HEK293 (cell line): ENCODE results near the gene TTF1.

Experiments used
- CTCF ChIA-PET: fragments of 350-600 bp; formaldehyde crosslinking; extraction: SDS; loops from one replicate; lab custom pipeline; 2021; ENCODE audit warnings: antibody characterized with exemption; lab: Yijun Ruan, JAX
- POLR2A ChIA-PET: fragments of 300-600 bp; formaldehyde crosslinking; extraction: SDS; loops from one replicate; lab custom pipeline; 2020; ENCODE audit warnings: antibody characterized with exemption, inconsistent platforms; lab: Yijun Ruan, JAX
- H3K27ac ChIP-seq: fragments of 200-500 bp; sonication (Bioruptor generic); 2 replicates; pipeline ENCODE4 v1.5.1; 2014; ENCODE audit warnings: low read depth, low read length, control low read depth, inconsistent platforms; ENCODE audit errors: extremely low read depth
- H3K36me3 ChIP-seq, 2 experiments: fragments of 200-500 bp in 1 of 2; sonication (Bioruptor generic) in 1 of 2; 1 replicate in 1 of 2; 2 replicates in 1 of 2; pipeline ENCODE4 v1.5.1; 2014 to 2017; ENCODE audit warnings: inconsistent platforms in 2 of 2, low read length in 2 of 2; ENCODE audit not compliant: control insufficient read depth in 2 of 2, insufficient read depth in 1 of 2
- H3K4me1 ChIP-seq: fragments of 200-500 bp; sonication (Bioruptor generic); 2 replicates; pipeline ENCODE4 v1.5.1; 2014; ENCODE audit warnings: mild to moderate bottlenecking, low read length, inconsistent platforms; ENCODE audit not compliant: control insufficient read depth, insufficient read depth
- H3K4me3 ChIP-seq: 2 replicates; pipeline ENCODE4 v1.5.1; 2011; ENCODE audit warnings: low read depth, mild to moderate bottlenecking, control low read depth, low read length, moderate library complexity
- H3K9me3 ChIP-seq: fragments of 200-500 bp; sonication (Bioruptor generic); 2 replicates; pipeline ENCODE4 v1.5.1; 2014; ENCODE audit warnings: low read depth, low read length, inconsistent platforms; ENCODE audit not compliant: control insufficient read depth, insufficient read depth
- BCL11A ChIP-seq: fragments of 450-650 bp; formaldehyde crosslinking; IDR thresholded peaks from 2 replicates; pipeline ENCODE4 v1.5.1; 2016; ENCODE audit warnings: low read depth, missing biosample characterization, missing genetic modification characterization
- CTCF ChIP-seq: fragments of 450-650 bp; formaldehyde crosslinking; IDR thresholded peaks from 2 replicates; pipeline ENCODE4 v1.5.1; 2016; ENCODE audit warnings: missing biosample characterization, missing genetic modification characterization
- FEZF1 ChIP-seq: fragments of 450-650 bp; formaldehyde crosslinking; IDR thresholded peaks from 2 replicates; pipeline ENCODE4 v1.5.1; 2016; ENCODE audit warnings: missing biosample characterization, missing genetic modification characterization
- PRDM4 ChIP-seq: fragments of 450-650 bp; formaldehyde crosslinking; IDR thresholded peaks from 2 replicates; pipeline ENCODE4 v1.5.1; 2017; ENCODE audit warnings: missing biosample characterization, missing genetic modification characterization
- YY1 ChIP-seq: fragments of 450-650 bp; formaldehyde crosslinking; IDR thresholded peaks from 2 replicates; pipeline ENCODE4 v1.5.1; 2018; ENCODE audit warnings: missing biosample characterization, missing genetic modification characterization
- ZBTB10 ChIP-seq: fragments of 450-650 bp; formaldehyde crosslinking; IDR thresholded peaks from 2 replicates; pipeline ENCODE4 v1.5.1; 2016; ENCODE audit warnings: missing biosample characterization, missing genetic modification characterization
- ZBTB20 ChIP-seq: fragments of 450-650 bp; formaldehyde crosslinking; IDR thresholded peaks from 2 replicates; pipeline ENCODE4 v1.5.1; 2016; ENCODE audit warnings: missing biosample characterization, missing genetic modification characterization
- ZBTB21 ChIP-seq: fragments of 450-650 bp; formaldehyde crosslinking; IDR thresholded peaks from 2 replicates; pipeline ENCODE4 v1.5.1; 2017; ENCODE audit warnings: missing biosample characterization, missing genetic modification characterization
- ZBTB7A ChIP-seq: fragments of 450-650 bp; formaldehyde crosslinking; IDR thresholded peaks from 2 replicates; pipeline ENCODE4 v1.5.1; 2016; ENCODE audit warnings: low read depth, missing biosample characterization, missing genetic modification characterization
- ZNF16 ChIP-seq: fragments of 450-650 bp; formaldehyde crosslinking; IDR thresholded peaks from 2 replicates; pipeline ENCODE4 v1.5.1; 2016; ENCODE audit warnings: low read depth, missing biosample characterization, missing genetic modification characterization
- ZNF239 ChIP-seq: fragments of 450-650 bp; formaldehyde crosslinking; IDR thresholded peaks from 2 replicates; pipeline ENCODE4 v1.5.1; 2016; ENCODE audit warnings: missing biosample characterization, missing genetic modification characterization
- ZNF366 ChIP-seq: fragments of 450-650 bp; formaldehyde crosslinking; conservative IDR thresholded peaks from 2 replicates; pipeline ENCODE4 v1.5.1; 2016; ENCODE audit warnings: missing biosample characterization, missing genetic modification characterization
- ZNF423 ChIP-seq: fragments of 450-650 bp; formaldehyde crosslinking; IDR thresholded peaks from 2 replicates; pipeline ENCODE4 v1.5.1; 2016; ENCODE audit warnings: missing biosample characterization, missing genetic modification characterization
- ZNF501 ChIP-seq: fragments of 450-650 bp; formaldehyde crosslinking; IDR thresholded peaks from 2 replicates; pipeline ENCODE4 v1.5.1; 2016; ENCODE audit warnings: missing biosample characterization, missing genetic modification characterization
- ZNF544 ChIP-seq: fragments of 450-650 bp; formaldehyde crosslinking; IDR thresholded peaks from 2 replicates; pipeline ENCODE4 v1.5.0; 2017; ENCODE audit warnings: missing biosample characterization, missing genetic modification characterization
- TF ChIP-seq, protein P1 (sequence below): fragments of 450-650 bp; formaldehyde crosslinking; IDR thresholded peaks from 2 replicates; pipeline ENCODE4 v1.5.1; 2017; ENCODE audit warnings: missing biosample characterization, missing genetic modification characterization
- TF ChIP-seq, protein P2 (sequence below): sonication (generic); formaldehyde crosslinking; IDR thresholded peaks from 2 replicates; pipeline ENCODE4 v1.8.1; 2022; ENCODE audit warnings: mild to moderate bottlenecking, moderate library complexity, missing genetic modification reagents

The TTF1 gene

DNA sequence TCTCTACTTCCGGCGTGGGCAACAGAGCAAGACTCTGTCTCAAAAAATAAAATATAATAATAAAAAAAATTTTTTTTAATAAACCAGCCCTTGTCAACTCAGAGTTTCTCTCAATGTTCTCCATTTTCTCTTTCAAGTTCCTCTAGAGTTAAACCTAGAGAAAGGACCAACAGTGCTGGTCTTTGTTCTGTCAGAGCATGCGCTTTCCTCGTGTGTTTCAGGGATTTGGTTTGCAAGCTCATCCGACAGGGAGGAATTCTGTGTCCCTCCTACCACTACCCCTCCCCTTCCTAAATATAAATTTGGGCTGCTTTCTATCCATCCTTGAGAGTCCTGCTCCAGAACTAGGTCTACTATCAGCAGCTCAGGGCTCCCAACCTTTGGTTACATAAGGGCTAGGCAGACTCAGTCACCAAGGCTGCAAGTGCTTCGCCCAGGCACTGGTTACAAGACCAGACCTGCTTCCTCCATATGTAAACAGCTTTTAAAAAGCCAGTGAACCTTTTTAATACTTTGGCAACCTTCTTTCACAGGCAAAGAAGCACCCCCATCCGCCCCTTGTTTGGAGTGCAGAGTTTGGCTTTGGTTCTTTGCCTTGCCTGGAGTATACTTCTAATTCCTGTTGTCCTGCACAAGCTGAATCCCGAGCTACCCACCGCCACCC is 65.3 kb downstream of the TTF1 start:
- TF ChIP-seq PRDM4 (tag by site-specific recombination): no peak
- TF ChIP-seq ZNF239 (tag by site-specific recombination): no peak
- TF ChIP-seq ZBTB21 (tag by site-specific recombination): no peak
- no peak for TF ChIP-seq ZBTB20 (tag by site-specific recombination)
- no peak for TF ChIP-seq ZNF501 (tag by site-specific recombination)
- no peak for TF ChIP-seq ZNF16 (tag by site-specific recombination)
- no peak for TF ChIP-seq FEZF1 (tag by site-specific recombination)
- TF ChIP-seq ZNF366 (tag by site-specific recombination): no peak
- TF ChIP-seq ZNF544 (tag by site-specific recombination): no peak
- no peak for TF ChIP-seq BCL11A
- TF ChIP-seq ZBTB10 (tag by site-specific recombination): no peak
- CTCF ChIA-PET: interaction anchor here (1.0 kb wide), 1 partner anchor 72 kb away, joined by 3 read pairs; no protein-coding TSS in a partner anchor
- H3K36me3 ChIP-seq: peaks cover 76 to 93% of the 10 kb centered on the region in 2 experiments
- no peak overlapping the region for H3K4me3 ChIP-seq
- POLR2A ChIA-PET: interaction anchor here (0.8 kb wide), 1 partner anchor 13 kb away, joined by 6 read pairs; the partner anchor contains the start of gene SETX
- H3K27ac ChIP-seq: no peak overlapping the region
- no peaks in the 10 kb centered on the region for H3K9me3 ChIP-seq
- H3K4me1 ChIP-seq: no peaks in the 10 kb centered on the region

GRCh38 chr9:132334364-132334763 is 72.3 kb downstream of the TTF1 start:
- H3K4me3 ChIP-seq: no peak overlapping the region
- H3K36me3 ChIP-seq: peaks cover 67 to 94% of the 10 kb centered on the region in 2 experiments
- no peaks in the 10 kb centered on the region for H3K4me1 ChIP-seq
- H3K27ac ChIP-seq: no peak overlapping the region
- ChIA-PET POLR2A (no interaction called here), CTCF (interaction anchor here (0.6 kb wide), 1 partner anchor 8 kb away, joined by 3 read pairs; no protein-coding TSS in a partner anchor)
- TF ChIP-seq CTCF (no peak), ZBTB7A (no peak), YY1 (no peak), ZNF423 (tag by site-specific recombination) (no peak)
- TF ChIP-seq, protein P1, sequence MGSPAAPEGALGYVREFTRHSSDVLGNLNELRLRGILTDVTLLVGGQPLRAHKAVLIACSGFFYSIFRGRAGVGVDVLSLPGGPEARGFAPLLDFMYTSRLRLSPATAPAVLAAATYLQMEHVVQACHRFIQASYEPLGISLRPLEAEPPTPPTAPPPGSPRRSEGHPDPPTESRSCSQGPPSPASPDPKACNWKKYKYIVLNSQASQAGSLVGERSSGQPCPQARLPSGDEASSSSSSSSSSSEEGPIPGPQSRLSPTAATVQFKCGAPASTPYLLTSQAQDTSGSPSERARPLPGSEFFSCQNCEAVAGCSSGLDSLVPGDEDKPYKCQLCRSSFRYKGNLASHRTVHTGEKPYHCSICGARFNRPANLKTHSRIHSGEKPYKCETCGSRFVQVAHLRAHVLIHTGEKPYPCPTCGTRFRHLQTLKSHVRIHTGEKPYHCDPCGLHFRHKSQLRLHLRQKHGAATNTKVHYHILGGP (tag by site-specific recombination): no peak
- TF ChIP-seq, protein P2, sequence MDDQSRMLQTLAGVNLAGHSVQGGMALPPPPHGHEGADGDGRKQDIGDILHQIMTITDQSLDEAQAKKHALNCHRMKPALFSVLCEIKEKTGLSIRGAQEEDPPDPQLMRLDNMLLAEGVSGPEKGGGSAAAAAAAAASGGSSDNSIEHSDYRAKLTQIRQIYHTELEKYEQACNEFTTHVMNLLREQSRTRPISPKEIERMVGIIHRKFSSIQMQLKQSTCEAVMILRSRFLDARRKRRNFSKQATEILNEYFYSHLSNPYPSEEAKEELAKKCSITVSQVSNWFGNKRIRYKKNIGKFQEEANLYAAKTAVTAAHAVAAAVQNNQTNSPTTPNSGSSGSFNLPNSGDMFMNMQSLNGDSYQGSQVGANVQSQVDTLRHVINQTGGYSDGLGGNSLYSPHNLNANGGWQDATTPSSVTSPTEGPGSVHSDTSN: no peak
- H3K9me3 ChIP-seq: no peaks in the 10 kb centered on the region
